ENCODE measurements around the gene VPS52. TPM values are rescaled to one million over a fixed set of nuclear protein-coding genes. Genes with fewer than 3 reads are reported as not detected.

Gene VPS52
- total RNA-seq, 1 donor from 2014 or later = 35.1 TPM

- Histone ChIP-seq H3K36me3 (peaks cover 48% of the 10 kb centered on the region), H3K27me3 (ENCODE audit: low read depth) (no peaks in the 10 kb centered on the region), H3K9me3 (replicated peaks) (no peaks in the 10 kb centered on the region), H3K4me1 (peaks cover 61% of the 10 kb centered on the region), H3K27ac (replicated peaks) (peak overlapping the region; percentile 99), H3K4me3 (peak overlapping the region; percentile 79)
- TF ChIP-seq CTCF (IDR thresholded peaks at IDR 0.05; ENCODE audit: borderline replicate concordance) = peak; percentile 81
- peak; percentile 93 for DNase-seq
- intact Hi-C loops (cut with micrococcal nuclease) = no loop called here
These were observed 27.7 kb upstream of the VPS52 start for GRCh38 chr6:33299237-33299944.

GRCh38 chr6:33298773-33299236, 27.1 kb upstream of the VPS52 start, which contains the start of gene RGL2:
Gene RGL2, minus strand, starts transcription at chr6:33298942. Its CDS starts 332 bp downstream, at chr6:33298610.
- H3K27ac ChIP-seq (replicated peaks) = peak within 1 kb of the TSS; percentile 99
- no peaks in the 10 kb centered on the region for H3K27me3 ChIP-seq (ENCODE audit: low read depth)
- peak; percentile 91 for DNase-seq
- TF ChIP-seq CTCF (IDR thresholded peaks at IDR 0.05; ENCODE audit: borderline replicate concordance) = no peak
- H3K4me1 ChIP-seq = peaks cover 61% of the 10 kb centered on the region
- H3K36me3 ChIP-seq = peaks cover 48% of the 10 kb centered on the region
- intact Hi-C loops (cut with micrococcal nuclease) = no loop called here
- H3K9me3 ChIP-seq (replicated peaks) = no peaks in the 10 kb centered on the region
- H3K4me3 ChIP-seq = peak within 1 kb of the TSS; percentile 79

GRCh38 chr6:33297956-33298772, 26.5 kb upstream of the VPS52 start:
- Histone ChIP-seq H3K4me3 (peak overlapping the region; percentile 79), H3K27me3 (ENCODE audit: low read depth) (no peaks in the 10 kb centered on the region), H3K36me3 (peaks cover 48% of the 10 kb centered on the region), H3K27ac (replicated peaks) (peak overlapping the region; percentile 99), H3K9me3 (replicated peaks) (no peaks in the 10 kb centered on the region), H3K4me1 (peaks cover 61% of the 10 kb centered on the region)
- intact Hi-C loops (cut with micrococcal nuclease) = no loop called here
- no peak for TF ChIP-seq CTCF (IDR thresholded peaks at IDR 0.05; ENCODE audit: borderline replicate concordance)
- DNase-seq = no peak

- intact Hi-C loops (cut with micrococcal nuclease) = no loop called here
- Histone ChIP-seq H3K4me3 (peak overlapping the region; percentile 79), H3K36me3 (peaks cover 48% of the 10 kb centered on the region), H3K9me3 (replicated peaks) (no peaks in the 10 kb centered on the region), H3K4me1 (peaks cover 61% of the 10 kb centered on the region), H3K27ac (replicated peaks) (peak overlapping the region; percentile 99), H3K27me3 (ENCODE audit: low read depth) (no peaks in the 10 kb centered on the region)
- no peak for TF ChIP-seq CTCF (IDR thresholded peaks at IDR 0.05; ENCODE audit: borderline replicate concordance)
- no peak for DNase-seq
These were observed 25.8 kb upstream of the VPS52 start for GRCh38 chr6:33297406-33297955.

- peaks cover 49% of the 10 kb centered on the region for H3K36me3 ChIP-seq
- peak overlapping the region; percentile 99 for H3K27ac ChIP-seq (replicated peaks)
- H3K27me3 ChIP-seq (ENCODE audit: low read depth) = no peaks in the 10 kb centered on the region
- TF ChIP-seq CTCF (IDR thresholded peaks at IDR 0.05; ENCODE audit: borderline replicate concordance) = no peak
- H3K4me3 ChIP-seq = peak overlapping the region; percentile 79
- DNase-seq = no peak
- H3K9me3 ChIP-seq (replicated peaks) = no peaks in the 10 kb centered on the region
- intact Hi-C loops (cut with micrococcal nuclease) = no loop called here
- H3K4me1 ChIP-seq = peaks cover 57% of the 10 kb centered on the region
These were observed 25.2 kb upstream of the VPS52 start for GRCh38 chr6:33296797-33297405.
